ENCODE results near the gene ZIC3. TPM values are rescaled to one million over a fixed set of nuclear protein-coding genes. Genes with fewer than 3 reads are reported as not detected.
A peak's percentile ranks its signal among the peaks of the same experiment; 100 is the strongest.

ZIC3 gene
- total RNA-seq, 4 donors from 2014 or later = not detected

DNA sequence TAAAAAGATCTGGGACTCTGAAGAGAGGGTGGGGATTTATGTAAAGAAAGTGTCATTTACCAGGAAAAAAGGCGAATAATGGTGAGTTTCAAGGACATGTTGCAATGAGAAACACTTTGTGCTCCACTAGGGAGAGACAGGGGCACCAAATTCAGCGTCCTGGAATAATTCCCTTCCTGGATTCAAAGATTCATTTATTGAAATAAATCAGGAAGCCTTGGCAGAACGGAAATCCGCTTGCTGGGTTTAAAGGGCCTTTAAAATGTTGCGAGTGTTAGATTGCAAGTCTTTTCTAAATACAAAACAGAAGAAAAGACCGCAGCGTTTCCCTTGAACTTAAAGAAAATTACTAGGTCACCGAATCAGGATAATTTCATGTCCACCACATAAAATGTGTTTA is 3.8 kb upstream of the ZIC3 start:
- intact Hi-C loops (cut with DNase I) = no loop called here
- Histone ChIP-seq H3K9me3 (no peaks in the 10 kb centered on the region), H3K4me1 (peaks cover 4 to 19% (median 17%) of the 10 kb centered on the region in 4 donors), H3K27me3 (peaks cover 0 to 55% (median 30%) of the 10 kb centered on the region in 4 donors), H3K36me3 (no peaks in the 10 kb centered on the region), H3K27ac (replicated peaks in 1 of 4) (no peak overlapping the region), H3K4me3 (no peak overlapping the region)
- DNase-seq (ENCODE audit: extremely low spot score) = no peak
- 18% methylated on average over 8 of the region's 8 CpGs for WGBS
- no peak for TF ChIP-seq EP300 (IDR thresholded peaks at IDR 0.05)
- no peak for TF ChIP-seq POLR2A (IDR thresholded peaks at IDR 0.05; ENCODE audit: low read depth)
- TF ChIP-seq POLR2AphosphoS5 (IDR thresholded peaks at IDR 0.05) = no peak
- TF ChIP-seq, protein P1, sequence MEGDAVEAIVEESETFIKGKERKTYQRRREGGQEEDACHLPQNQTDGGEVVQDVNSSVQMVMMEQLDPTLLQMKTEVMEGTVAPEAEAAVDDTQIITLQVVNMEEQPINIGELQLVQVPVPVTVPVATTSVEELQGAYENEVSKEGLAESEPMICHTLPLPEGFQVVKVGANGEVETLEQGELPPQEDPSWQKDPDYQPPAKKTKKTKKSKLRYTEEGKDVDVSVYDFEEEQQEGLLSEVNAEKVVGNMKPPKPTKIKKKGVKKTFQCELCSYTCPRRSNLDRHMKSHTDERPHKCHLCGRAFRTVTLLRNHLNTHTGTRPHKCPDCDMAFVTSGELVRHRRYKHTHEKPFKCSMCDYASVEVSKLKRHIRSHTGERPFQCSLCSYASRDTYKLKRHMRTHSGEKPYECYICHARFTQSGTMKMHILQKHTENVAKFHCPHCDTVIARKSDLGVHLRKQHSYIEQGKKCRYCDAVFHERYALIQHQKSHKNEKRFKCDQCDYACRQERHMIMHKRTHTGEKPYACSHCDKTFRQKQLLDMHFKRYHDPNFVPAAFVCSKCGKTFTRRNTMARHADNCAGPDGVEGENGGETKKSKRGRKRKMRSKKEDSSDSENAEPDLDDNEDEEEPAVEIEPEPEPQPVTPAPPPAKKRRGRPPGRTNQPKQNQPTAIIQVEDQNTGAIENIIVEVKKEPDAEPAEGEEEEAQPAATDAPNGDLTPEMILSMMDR (IDR thresholded peaks at IDR 0.05) = no peak

DNA sequence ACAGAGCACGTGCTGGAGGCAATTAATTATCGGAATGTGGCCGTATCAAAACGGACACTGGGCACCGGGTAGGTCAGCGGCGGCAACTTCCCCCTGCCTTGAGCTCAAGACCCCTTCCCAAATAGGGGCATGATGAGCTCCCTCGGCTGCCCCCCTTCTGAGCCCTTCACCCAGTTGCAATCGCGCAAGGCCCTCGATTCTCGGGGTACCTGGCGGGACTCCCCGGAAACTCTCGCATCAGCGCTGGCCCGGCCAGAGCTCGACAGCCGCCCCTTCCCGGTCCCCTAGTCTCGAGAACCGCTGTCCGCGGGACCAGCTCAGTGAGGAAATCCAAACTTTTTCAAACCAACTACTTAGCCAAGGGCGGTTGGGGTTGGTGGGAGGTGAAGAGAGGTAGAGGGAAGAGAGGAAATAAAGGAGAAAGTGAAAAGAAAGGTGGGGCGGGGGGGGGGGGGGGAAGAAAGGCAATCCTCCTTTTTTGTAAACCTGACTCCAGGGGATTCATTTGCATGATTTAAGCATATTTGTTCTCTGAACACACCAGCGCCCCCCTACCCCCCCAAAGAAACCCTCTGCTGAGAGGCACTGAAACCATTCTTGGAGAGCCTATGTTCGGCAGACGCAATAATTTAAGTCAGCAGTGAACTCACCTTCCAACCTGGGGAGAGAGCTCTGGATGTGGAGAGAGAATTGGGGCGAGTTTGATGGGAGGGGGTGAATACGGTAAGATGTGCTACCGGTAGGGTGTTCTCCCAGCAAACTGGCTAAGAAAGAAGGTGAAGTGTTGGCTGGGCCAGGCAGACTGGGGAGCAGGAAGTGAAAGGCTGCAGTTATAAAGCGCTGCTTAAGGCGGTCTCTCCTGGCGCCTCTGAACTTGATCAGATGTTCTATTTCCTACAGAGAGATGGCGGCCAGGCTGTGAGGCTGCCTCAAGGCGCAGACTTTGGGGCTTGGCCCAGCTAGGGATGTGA is 2.0 kb upstream of the ZIC3 start:
- H3K27me3 ChIP-seq = peaks cover 0 to 74% (median 47%) of the 10 kb centered on the region in 4 donors
- H3K27ac ChIP-seq (replicated peaks in 1 of 4) = no peak overlapping the region
- WGBS = 16% methylated on average over 30 of the region's 37 CpGs
- H3K4me3 ChIP-seq = no peak overlapping the region
- intact Hi-C loops (cut with DNase I) = no loop called here
- no peak for TF ChIP-seq POLR2AphosphoS5 (IDR thresholded peaks at IDR 0.05)
- TF ChIP-seq POLR2A (IDR thresholded peaks at IDR 0.05; ENCODE audit: low read depth) = no peak
- TF ChIP-seq, protein P1 (IDR thresholded peaks at IDR 0.05) = no peak
- no peak for TF ChIP-seq EP300 (IDR thresholded peaks at IDR 0.05)
- H3K9me3 ChIP-seq = no peaks in the 10 kb centered on the region
- H3K36me3 ChIP-seq = no peaks in the 10 kb centered on the region
- peaks cover 4 to 32% (median 28%) of the 10 kb centered on the region in 4 donors for H3K4me1 ChIP-seq
- no peak for DNase-seq (ENCODE audit: extremely low spot score)

GRCh38 chrX:137565318-137565904 is 516 bp upstream of the ZIC3 start:
- Histone ChIP-seq H3K27ac (replicated peaks in 1 of 4) (no peak overlapping the region), H3K9me3 (no peaks in the 10 kb centered on the region), H3K36me3 (no peaks in the 10 kb centered on the region), H3K27me3 (peaks cover 0 to 88% (median 59%) of the 10 kb centered on the region in 4 donors), H3K4me3 (peak overlapping the region; percentile 60 to 69 (median 63)), H3K4me1 (peaks cover 4 to 32% (median 28%) of the 10 kb centered on the region in 4 donors)
- TF ChIP-seq, protein P1 (IDR thresholded peaks at IDR 0.05) = no peak
- TF ChIP-seq POLR2A (IDR thresholded peaks at IDR 0.05; ENCODE audit: low read depth) (no peak), POLR2AphosphoS5 (IDR thresholded peaks at IDR 0.05) (no peak), EP300 (IDR thresholded peaks at IDR 0.05) (no peak)
- WGBS = 26% methylated on average over 29 of the region's 54 CpGs
- intact Hi-C loops (cut with DNase I) = no loop called here
- no peak for DNase-seq (ENCODE audit: extremely low spot score)

DNA sequence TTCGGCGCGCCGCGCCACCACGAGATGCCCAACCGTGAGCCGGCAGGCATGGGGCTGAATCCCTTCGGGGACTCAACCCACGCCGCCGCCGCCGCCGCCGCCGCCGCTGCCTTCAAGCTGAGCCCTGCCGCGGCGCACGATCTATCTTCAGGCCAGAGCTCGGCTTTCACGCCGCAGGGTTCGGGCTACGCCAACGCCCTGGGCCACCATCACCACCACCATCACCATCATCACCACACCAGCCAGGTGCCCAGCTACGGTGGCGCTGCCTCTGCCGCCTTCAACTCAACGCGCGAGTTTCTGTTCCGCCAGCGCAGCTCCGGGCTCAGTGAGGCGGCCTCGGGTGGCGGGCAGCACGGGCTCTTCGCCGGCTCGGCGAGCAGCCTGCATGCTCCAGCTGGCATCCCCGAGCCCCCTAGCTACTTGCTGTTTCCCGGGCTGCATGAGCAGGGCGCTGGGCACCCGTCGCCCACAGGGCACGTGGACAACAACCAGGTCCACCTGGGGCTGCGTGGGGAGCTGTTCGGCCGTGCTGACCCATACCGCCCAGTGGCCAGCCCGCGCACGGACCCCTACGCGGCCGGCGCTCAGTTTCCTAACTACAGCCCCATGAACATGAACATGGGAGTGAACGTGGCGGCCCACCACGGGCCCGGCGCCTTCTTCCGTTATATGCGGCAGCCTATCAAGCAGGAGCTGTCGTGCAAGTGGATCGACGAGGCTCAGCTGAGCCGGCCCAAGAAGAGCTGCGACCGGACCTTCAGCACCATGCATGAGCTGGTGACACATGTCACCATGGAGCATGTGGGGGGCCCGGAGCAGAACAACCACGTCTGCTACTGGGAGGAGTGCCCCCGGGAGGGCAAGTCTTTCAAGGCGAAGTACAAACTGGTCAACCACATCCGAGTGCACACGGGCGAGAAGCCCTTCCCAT is 1.1 kb downstream of the ZIC3 start:
- Histone ChIP-seq H3K4me1 (peaks cover 4 to 32% (median 28%) of the 10 kb centered on the region in 4 donors), H3K27ac (replicated peaks in 1 of 4) (no peak overlapping the region), H3K27me3 (peaks cover 0 to 97% (median 63%) of the 10 kb centered on the region in 4 donors), H3K9me3 (no peaks in the 10 kb centered on the region), H3K36me3 (no peaks in the 10 kb centered on the region), H3K4me3 (peak overlapping the region; percentile 60 to 69 (median 63))
- TF ChIP-seq EP300 (IDR thresholded peaks at IDR 0.05) (no peak), POLR2A (IDR thresholded peaks at IDR 0.05; ENCODE audit: low read depth) (no peak), POLR2AphosphoS5 (IDR thresholded peaks at IDR 0.05) (no peak)
- TF ChIP-seq, protein P1 (IDR thresholded peaks at IDR 0.05) = no peak
- WGBS = 49% methylated on average over 27 of the region's 82 CpGs
- no peak for DNase-seq (ENCODE audit: extremely low spot score)
- intact Hi-C loops (cut with DNase I) = no loop called here

Data from esophagus muscularis mucosa (tissue), 4 donors.